Adipocyte (in vitro differentiated cells): Measurements from ENCODE around the gene ARF3.
"Not testable (repeated sequence)": the region's sequence is repeated elsewhere in the genome, so short reads cannot be mapped to it uniquely, and the experiment has no call there.

Experiments used
- DNase-seq: peaks from one replicate; pipeline ENCODE4 v3.0.0-alpha.2; 2015; ENCODE audit warnings: low read depth
- H3K27me3 ChIP-seq: replicated peaks from 2 replicates; pipeline ENCODE4 v1.7.0; 2013; ENCODE audit warnings: mild to moderate bottlenecking, low read length, moderate library complexity; ENCODE audit not compliant: control insufficient read depth, insufficient read depth
- H3K36me3 ChIP-seq: 2 replicates; pipeline ENCODE4 v1.7.0; 2013; ENCODE audit warnings: low read length, mild to moderate bottlenecking, moderate library complexity; ENCODE audit not compliant: control insufficient read depth, insufficient read depth, severe bottlenecking
- H3K4me1 ChIP-seq: 2 replicates; pipeline ENCODE4 v1.7.0; 2013; ENCODE audit warnings: mild to moderate bottlenecking, low read length, moderate library complexity; ENCODE audit not compliant: control insufficient read depth, insufficient read depth
- H3K4me3 ChIP-seq: 2 replicates; pipeline ENCODE4 v1.7.0; 2013; ENCODE audit warnings: mild to moderate bottlenecking, low read length, moderate library complexity
- H3K9ac ChIP-seq: 2 replicates; pipeline ENCODE4 v1.7.0; 2013; ENCODE audit warnings: mild to moderate bottlenecking, low read length, moderate library complexity
- H3K9me3 ChIP-seq: 2 replicates; pipeline ENCODE4 v1.7.0; 2013; ENCODE audit warnings: mild to moderate bottlenecking, low read length, moderate library complexity; ENCODE audit not compliant: control insufficient read depth

ARF3 gene

DNA sequence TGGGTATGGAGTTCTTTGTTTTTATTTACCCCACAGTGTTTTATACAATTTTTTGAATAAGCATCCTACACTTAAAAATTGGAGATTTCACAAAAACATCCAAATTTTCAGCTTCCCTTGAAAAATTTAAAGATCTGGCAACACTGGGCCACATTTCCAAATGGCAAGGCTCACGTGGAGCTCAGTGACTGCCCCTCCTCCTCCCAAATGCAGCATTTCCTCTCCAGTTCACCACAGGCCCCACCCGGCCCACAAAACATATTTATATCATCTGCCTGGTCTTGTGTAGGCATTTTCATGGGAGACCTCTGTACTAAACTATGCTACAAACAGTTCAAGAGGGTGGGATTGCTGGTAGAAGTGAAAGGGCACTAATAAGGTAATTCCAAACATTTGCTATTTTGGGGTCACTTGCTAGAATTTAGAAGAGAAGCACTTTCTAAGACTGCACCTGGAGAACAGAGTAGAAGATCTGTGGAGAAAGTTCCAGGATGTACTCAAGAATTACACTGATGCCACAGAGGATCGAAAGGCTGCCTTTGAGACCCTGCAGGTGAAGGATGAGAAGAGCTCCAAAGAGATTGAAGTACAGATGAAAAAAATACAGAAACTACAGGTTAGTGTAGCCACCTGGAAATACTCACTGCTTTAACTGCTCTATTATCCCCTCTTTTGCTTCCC is 39.3 kb downstream of the ARF3 start:
- Histone ChIP-seq H3K27me3 (no peaks in the 10 kb centered on the region), H3K4me1 (no peaks in the 10 kb centered on the region), H3K9ac (no peak overlapping the region), H3K9me3 (no peaks in the 10 kb centered on the region), H3K4me3 (no peak overlapping the region), H3K36me3 (peaks cover 21% of the 10 kb centered on the region)
- peak; percentile 21 for DNase-seq

GRCh38 chr12:48910196-48910595 is 47.1 kb downstream of the ARF3 start:
- Histone ChIP-seq H3K36me3 (no peaks in the 10 kb centered on the region), H3K4me1 (no peaks in the 10 kb centered on the region), H3K27me3 (no peaks in the 10 kb centered on the region), H3K9me3 (no peaks in the 10 kb centered on the region), H3K9ac (no peak overlapping the region), H3K4me3 (no peak overlapping the region)
- DNase-seq, result no peak

- not testable (repeated sequence) for H3K4me1 ChIP-seq, H3K27me3 ChIP-seq, H3K36me3 ChIP-seq, H3K4me3 ChIP-seq, H3K9me3 ChIP-seq, H3K9ac ChIP-seq, DNase-seq
Measured at GRCh38 chr12:48909698-48910097, 47.6 kb downstream of the ARF3 start.

DNA sequence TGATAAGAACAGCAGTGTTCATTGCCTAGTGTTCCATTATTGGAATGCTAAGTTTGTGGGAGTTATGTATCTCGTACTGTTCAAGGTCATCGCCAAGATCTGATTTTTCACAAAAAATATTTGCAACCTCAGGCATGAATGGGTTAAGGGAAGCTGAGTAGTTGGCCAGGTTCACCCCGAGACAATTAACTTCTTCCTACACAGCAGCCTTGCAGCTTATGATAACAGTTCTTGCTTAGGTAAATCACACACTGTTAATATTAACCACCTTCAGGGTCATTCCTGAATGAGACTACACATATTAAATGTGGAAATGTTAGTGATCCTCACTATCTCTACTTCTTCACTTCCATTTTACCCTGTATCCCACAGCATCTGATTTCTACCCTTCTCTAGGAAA is 50.0 kb downstream of the ARF3 start:
- H3K36me3 ChIP-seq, result no peaks in the 10 kb centered on the region
- DNase-seq, result no peak

GRCh38 chr12:48903982-48904411 is 53.3 kb downstream of the ARF3 start:
- Histone ChIP-seq H3K36me3 (no peaks in the 10 kb centered on the region), H3K27me3 (no peaks in the 10 kb centered on the region), H3K4me1 (peaks cover 4% of the 10 kb centered on the region), H3K4me3 (peak overlapping the region; percentile 85), H3K9ac (peak overlapping the region; percentile 70), H3K9me3 (no peaks in the 10 kb centered on the region)
- DNase-seq, result peak; percentile 90

More for the DNA sequence above, 50.0 kb downstream of the ARF3 start:
- H3K4me3 ChIP-seq, result no peak overlapping the region
- H3K4me1 ChIP-seq, result peaks cover 4% of the 10 kb centered on the region
- H3K9ac ChIP-seq, result no peak overlapping the region
- H3K9me3 ChIP-seq, result no peaks in the 10 kb centered on the region
- no peaks in the 10 kb centered on the region for H3K27me3 ChIP-seq

DNA sequence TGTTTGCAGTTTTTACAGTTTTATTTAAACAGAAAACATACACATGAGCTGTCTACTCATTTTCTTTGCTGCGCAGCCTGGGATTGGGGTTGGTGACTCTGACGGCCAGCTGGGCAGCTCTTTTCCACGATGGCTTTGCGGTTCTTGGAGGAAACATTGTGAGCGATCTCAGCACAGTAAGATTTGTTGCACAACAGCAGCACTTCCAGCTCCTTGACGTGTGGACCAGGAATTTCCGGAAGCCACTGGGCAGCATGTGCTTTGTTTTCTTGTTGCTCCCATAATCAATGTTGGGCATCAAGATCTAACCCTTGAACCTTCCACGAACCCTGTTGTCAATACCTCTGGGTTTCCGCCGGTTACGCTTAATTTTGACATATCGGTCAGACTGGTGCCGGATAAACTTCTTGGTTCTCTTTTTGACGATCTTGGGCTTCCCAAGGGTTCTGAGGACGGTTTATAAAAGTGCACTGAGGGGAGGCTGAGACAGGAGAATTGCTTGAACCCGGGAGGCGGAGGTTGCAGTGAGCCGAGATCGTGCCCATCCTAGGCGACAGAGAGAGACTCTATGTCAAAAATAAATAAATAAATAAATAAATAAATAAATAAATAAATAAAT is 53.8 kb downstream of the ARF3 start:
- Histone ChIP-seq H3K36me3 (no peaks in the 10 kb centered on the region), H3K4me1 (peaks cover 4% of the 10 kb centered on the region), H3K4me3 (peak overlapping the region; percentile 85), H3K9me3 (no peaks in the 10 kb centered on the region), H3K27me3 (no peaks in the 10 kb centered on the region), H3K9ac (no peak overlapping the region)
- no peak for DNase-seq

- H3K9me3 ChIP-seq, result no peaks in the 10 kb centered on the region
- H3K9ac ChIP-seq, result no peak overlapping the region
- no peak overlapping the region for H3K4me3 ChIP-seq
- peak; percentile 25 for DNase-seq
- H3K4me1 ChIP-seq, result peaks cover 4% of the 10 kb centered on the region
- peaks cover 3% of the 10 kb centered on the region for H3K27me3 ChIP-seq
- no peaks in the 10 kb centered on the region for H3K36me3 ChIP-seq
Measured at GRCh38 chr12:48901278-48901677, 56.0 kb downstream of the ARF3 start.

DNA sequence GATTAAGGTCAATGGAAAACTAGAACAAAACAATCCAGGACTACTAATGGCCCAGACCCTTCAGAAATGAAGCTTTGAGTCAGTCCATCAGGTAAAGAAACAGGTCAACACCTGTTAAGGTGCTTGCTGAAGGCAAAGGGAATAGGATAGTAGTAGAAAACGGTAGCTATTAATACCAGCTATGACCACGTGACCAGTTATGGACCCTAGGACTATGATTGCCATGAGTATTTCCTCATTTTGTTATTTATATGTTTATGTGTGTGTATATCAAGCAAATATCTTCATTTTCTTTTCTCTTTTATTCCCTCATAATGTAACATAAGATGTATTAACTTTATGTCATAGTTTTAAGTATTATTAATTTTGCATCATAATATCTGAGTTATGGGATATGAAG is 57.6 kb downstream of the ARF3 start:
- H3K9ac ChIP-seq, result no peak overlapping the region
- H3K36me3 ChIP-seq, result no peaks in the 10 kb centered on the region
- DNase-seq, result no peak
- peaks cover 3% of the 10 kb centered on the region for H3K27me3 ChIP-seq
- peaks cover 4% of the 10 kb centered on the region for H3K4me1 ChIP-seq
- H3K9me3 ChIP-seq, result no peaks in the 10 kb centered on the region
- no peak overlapping the region for H3K4me3 ChIP-seq

DNA sequence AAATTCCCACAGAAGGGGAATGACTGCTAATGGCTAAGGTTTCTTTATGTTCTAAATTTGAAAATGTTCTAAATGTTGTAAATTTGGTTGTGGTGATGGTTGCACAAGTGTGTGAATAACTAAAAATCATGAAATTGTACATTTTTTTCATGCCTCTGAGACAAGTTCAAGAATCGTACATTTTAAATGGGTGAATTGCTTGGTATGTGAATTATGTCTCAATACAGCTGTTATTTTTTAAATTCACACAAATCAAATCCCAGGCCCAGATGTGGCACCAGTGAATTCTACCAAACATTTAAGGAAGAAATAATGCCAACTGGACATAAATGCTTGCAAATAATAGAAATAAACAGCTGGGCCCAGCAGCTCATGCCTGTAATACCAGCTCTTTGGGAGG is 63.0 kb downstream of the ARF3 start:
- Histone ChIP-seq H3K9ac (no peak overlapping the region), H3K9me3 (no peaks in the 10 kb centered on the region), H3K27me3 (peaks cover 3% of the 10 kb centered on the region), H3K36me3 (no peaks in the 10 kb centered on the region), H3K4me1 (peaks cover 2% of the 10 kb centered on the region), H3K4me3 (no peak overlapping the region)
- DNase-seq, result peak; percentile 74

DNA sequence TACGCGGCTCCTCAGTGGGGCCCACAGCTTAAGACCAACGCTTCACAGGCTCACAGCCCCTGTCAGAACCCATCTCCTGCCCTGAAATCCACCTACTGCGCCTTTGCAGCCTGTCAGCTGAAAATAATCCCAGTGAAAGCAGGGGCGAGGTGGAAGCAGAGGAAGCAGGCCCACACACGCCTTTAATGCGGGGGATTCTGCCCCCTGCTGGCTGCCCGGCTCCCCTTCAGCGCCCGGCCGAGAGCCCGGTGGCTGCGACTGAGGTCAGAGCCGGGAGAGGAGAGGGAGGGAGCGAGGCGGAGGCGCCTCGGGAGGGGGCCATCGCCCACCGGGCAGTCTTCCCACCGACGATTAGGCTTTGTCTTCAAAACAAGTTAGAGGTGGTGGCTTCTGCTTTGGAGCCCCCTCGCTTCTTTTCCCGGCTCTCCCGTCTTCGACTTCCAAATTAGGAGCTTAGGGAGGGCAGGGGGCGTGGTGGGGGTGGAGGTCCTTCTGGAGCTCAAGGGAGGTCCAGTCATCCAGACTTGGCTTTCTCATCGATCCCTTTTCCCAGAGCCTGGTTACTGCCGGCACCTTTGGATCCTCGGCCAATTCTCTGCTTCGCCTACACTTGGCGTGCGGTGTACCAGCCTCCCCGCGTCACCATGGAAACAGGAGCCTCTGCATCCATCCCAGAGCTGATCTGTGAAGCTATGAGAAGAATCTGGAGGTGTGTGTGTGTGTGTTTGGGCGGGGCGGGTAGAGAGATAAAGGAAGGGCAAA is 66.4 kb downstream of the ARF3 start:
- H3K36me3 ChIP-seq, result no peaks in the 10 kb centered on the region
- H3K9ac ChIP-seq, result peak overlapping the region; percentile 69
- H3K27me3 ChIP-seq, result no peaks in the 10 kb centered on the region
- H3K4me3 ChIP-seq, result peak overlapping the region; percentile 58
- H3K4me1 ChIP-seq, result peaks cover 2% of the 10 kb centered on the region
- no peaks in the 10 kb centered on the region for H3K9me3 ChIP-seq
- DNase-seq, result peak; percentile 91

- Histone ChIP-seq H3K36me3 (no peaks in the 10 kb centered on the region), H3K4me1 (peaks cover 2% of the 10 kb centered on the region), H3K27me3 (peaks cover 3% of the 10 kb centered on the region), H3K4me3 (no peak overlapping the region), H3K9ac (peak overlapping the region; percentile 69), H3K9me3 (no peaks in the 10 kb centered on the region)
- DNase-seq, result no peak
Measured at GRCh38 chr12:48889679-48890078, 67.6 kb downstream of the ARF3 start.
